Skeletal muscle satellite cell (primary cell): ENCODE results near the gene SMIM41.

Source experiments
- H3K27me3 ChIP-seq: 2 replicates; pipeline ENCODE4 v1.7.0; 2013; ENCODE audit warnings: low read length; ENCODE audit not compliant: control insufficient read depth, insufficient read depth
- H3K36me3 ChIP-seq: 2 replicates; pipeline ENCODE4 v1.7.0; 2013; ENCODE audit warnings: mild to moderate bottlenecking, control low read depth, low read length; ENCODE audit not compliant: insufficient read depth
- H3K4me1 ChIP-seq: 2 replicates; pipeline ENCODE4 v1.7.0; 2013; ENCODE audit warnings: low read length; ENCODE audit not compliant: control insufficient read depth, insufficient read depth
- H3K4me2 ChIP-seq: 2 replicates; pipeline ENCODE4 v1.7.0; 2013; ENCODE audit warnings: mild to moderate bottlenecking, low read length
- H3K4me3 ChIP-seq: 2 replicates; pipeline ENCODE4 v1.7.0; 2013; ENCODE audit warnings: low read length
- H3K9ac ChIP-seq: 2 replicates; pipeline ENCODE4 v1.7.0; 2013; ENCODE audit warnings: mild to moderate bottlenecking, low read depth, low read length, moderate library complexity
- H3K9me3 ChIP-seq: replicated peaks from 2 replicates; pipeline ENCODE4 v1.7.0; 2013; ENCODE audit warnings: mild to moderate bottlenecking, control low read depth, low read length

SMIM41 gene

DNA sequence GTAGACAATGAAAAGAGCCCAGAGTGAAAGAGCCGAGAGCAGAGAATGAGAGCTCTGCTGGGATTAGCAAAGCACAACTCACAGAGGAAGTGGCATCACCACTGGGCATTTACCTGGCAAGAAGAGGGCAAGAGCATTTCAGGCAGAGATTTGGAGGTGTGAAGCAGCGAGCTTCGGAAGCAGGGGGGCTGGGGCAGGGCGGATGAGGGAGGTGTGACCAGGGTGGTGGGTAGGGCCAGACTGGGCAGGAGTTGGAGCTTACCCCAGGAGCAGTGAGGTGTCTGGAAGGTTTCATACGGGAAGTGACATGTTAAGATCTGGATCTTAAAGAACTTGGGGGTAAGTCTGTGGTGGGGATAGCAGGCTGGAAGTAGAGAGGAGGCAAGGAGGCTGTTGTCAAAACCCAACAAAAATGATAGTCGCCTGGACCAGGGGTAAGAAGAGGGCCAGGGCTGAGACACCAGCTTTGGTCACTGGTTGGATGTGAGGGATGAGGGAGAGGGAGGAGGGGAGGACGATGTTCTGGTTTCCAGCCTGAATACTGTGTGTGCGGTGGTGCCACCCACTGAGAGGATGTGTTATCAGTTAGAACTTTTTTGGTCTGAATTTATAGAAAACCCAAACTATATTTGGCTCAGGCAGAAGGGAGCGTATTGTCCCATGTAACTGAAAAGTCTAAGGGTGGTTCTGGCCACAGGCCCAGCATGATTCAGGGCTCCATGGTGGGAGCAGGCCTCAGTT is 5.2 kb downstream of the SMIM41 start:
- Histone ChIP-seq H3K4me2 (no peak overlapping the region), H3K36me3 (no peaks in the 10 kb centered on the region), H3K9ac (no peak overlapping the region), H3K27me3 (peaks cover 15% of the 10 kb centered on the region), H3K4me3 (no peak overlapping the region), H3K4me1 (peaks cover 38% of the 10 kb centered on the region), H3K9me3 (no peaks in the 10 kb centered on the region)

DNA sequence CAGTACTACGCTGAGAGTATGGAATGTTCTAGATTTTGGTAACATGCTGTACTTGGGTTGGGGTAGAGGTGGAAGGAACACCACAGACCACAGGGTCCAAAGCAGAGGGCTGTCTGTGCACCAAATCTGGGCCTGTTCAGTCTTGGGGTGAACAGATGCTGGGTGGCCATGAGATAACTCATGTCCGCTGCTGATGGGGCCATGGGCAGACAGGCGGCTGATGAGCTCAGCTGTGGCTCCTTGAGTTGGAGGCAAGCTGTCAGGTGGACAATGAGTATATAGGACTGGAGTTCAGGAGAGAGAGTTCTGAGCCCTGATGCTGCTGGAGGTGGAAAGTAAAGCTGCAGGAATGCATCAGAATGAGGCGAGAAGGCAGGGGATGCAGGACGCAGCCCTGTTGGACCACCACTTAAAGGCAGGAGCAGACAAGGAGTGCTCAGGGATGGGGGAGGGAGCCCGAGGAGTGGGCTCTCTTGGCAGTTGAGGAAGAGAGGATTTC is 6.2 kb downstream of the SMIM41 start:
- Histone ChIP-seq H3K4me3 (no peak overlapping the region), H3K4me2 (no peak overlapping the region), H3K27me3 (peaks cover 25% of the 10 kb centered on the region), H3K36me3 (no peaks in the 10 kb centered on the region), H3K9me3 (no peaks in the 10 kb centered on the region), H3K4me1 (peaks cover 35% of the 10 kb centered on the region), H3K9ac (no peak overlapping the region)

DNA sequence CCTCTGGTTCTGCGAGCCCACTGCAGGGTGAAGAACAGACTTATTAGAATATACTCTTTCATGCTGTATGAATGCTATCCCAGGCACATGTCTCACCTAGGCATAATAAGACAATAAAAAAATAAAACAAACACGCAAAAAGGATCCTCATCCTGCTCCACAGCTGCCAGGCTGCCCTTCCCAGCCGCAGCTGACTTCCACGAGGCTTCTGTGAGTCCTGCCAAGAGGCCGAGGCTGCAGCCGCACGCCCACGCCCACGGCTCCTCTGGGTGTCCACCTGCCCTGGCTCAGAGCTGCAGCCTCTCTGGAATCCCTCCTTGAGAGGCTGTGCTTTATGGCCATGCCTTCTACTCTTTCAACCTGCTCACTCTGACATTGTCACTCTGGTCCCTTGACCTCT is 6.9 kb downstream of the SMIM41 start:
- H3K4me2 ChIP-seq = no peak overlapping the region
- no peaks in the 10 kb centered on the region for H3K36me3 ChIP-seq
- no peak overlapping the region for H3K9ac ChIP-seq
- H3K9me3 ChIP-seq = no peaks in the 10 kb centered on the region
- no peak overlapping the region for H3K4me3 ChIP-seq
- H3K4me1 ChIP-seq = peaks cover 28% of the 10 kb centered on the region
- peaks cover 31% of the 10 kb centered on the region for H3K27me3 ChIP-seq

DNA sequence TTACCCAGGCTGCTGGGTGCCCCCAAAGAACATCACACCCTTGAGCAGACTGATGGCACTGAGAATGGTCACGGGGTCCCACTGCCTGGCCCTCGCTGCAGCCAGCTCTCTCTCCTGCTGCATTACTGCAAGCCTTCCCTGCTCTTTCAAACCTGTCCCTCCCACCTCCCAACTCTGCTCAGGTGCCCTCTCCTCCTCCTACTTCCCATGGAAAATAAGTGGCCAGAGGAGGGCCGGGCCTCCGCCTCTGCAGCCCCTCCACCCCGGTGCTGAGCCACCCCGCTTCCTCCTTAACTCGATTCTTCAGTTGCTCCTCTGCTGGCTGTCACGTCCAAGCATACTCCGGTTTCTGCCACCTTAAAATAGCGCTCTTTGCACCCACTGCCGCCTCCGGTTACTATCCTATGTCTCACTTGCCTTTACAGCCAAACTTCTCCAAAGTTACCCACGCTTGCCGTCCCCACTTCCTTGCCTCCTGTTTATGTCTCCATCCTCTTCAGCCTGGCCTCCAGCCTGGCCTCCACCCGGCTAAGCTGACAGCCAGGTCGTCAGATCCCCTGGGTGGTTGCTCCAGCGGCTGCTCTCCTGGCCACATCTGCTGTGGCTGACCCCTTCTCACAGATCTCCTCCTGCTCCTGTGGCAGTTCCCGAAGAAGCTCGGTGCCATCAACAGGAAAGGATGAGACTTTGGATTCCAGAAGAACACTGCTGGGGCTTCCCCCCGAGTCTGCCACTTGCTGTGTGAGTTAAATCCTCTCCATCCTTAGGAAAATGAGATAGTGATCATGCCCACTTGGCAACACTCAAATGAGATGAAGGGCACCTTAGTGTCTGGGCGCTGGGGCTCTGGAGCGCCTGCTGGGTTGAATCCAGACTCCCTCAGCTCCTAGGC is 7.7 kb downstream of the SMIM41 start:
- H3K36me3 ChIP-seq = no peaks in the 10 kb centered on the region
- H3K27me3 ChIP-seq = peaks cover 40% of the 10 kb centered on the region
- no peaks in the 10 kb centered on the region for H3K9me3 ChIP-seq
- peaks cover 20% of the 10 kb centered on the region for H3K4me1 ChIP-seq
- no peak overlapping the region for H3K4me3 ChIP-seq
- no peak overlapping the region for H3K9ac ChIP-seq
- H3K4me2 ChIP-seq = no peak overlapping the region

DNA sequence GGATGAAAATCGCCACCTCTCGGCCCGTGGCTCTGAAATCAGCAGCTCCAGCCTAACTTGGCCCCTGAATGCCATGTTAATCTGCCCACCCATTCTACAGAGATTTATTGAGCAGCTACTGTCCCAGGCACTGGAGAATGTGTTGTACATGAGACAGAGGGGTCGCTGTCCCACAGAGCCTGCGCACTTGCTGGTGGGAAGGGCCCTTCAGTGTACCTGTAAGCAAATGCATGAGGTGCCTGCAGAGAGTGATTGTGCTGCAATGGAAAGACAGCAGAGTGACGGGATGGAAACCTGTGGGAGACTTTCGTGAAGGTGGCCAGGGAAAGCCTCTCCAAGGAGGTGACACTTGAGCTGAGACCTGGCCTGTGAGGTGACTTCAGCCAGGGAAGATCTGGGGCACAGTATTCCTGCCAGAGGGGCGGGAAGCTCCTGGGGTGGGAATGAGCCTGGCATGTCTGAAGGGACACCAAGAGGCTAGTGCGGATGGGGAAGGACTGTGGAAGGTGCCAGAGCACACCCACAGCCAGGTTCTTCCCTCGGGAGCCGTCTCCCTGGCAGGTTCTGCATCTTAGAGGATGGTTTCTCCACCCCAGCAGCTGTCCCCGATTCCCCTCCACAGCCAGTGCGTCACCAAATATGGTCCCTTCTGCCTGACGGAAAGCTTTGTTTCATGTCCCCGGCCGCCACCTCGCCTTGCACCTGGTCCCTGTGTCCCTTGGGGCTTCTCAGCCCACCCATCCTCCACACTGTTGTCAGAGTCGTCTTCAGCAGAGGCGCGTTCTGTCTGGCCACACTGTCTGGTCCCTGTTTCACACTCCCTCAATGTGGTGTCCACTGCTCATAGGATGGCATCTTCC is 8.7 kb downstream of the SMIM41 start:
- H3K9me3 ChIP-seq = no peaks in the 10 kb centered on the region
- H3K4me3 ChIP-seq = no peak overlapping the region
- H3K27me3 ChIP-seq = peaks cover 46% of the 10 kb centered on the region
- no peak overlapping the region for H3K4me2 ChIP-seq
- no peak overlapping the region for H3K9ac ChIP-seq
- H3K36me3 ChIP-seq = no peaks in the 10 kb centered on the region
- peaks cover 10% of the 10 kb centered on the region for H3K4me1 ChIP-seq

DNA sequence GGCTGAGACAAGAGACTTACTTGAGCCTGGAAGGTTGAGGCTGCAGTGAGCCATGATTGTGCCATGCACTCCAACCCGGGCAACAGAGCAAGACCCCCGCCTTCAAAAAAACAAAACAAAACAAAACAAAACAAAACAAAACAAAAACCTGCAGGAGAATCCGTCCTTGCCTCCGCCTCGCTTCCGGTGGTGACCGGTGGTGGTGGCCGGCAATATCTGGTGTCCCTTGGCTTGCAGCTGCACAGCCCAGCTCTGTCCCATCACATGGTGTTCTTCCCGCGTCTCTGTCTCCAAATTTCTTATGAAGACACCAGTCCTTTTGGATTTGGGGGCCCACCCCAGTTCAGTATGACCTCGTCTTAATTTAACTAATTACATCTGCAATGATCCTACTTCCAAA is 10.0 kb downstream of the SMIM41 start:
- Histone ChIP-seq H3K4me1 (peaks cover 8% of the 10 kb centered on the region), H3K27me3 (peaks cover 54% of the 10 kb centered on the region), H3K4me3 (no peak overlapping the region), H3K9me3 (no peaks in the 10 kb centered on the region), H3K36me3 (no peaks in the 10 kb centered on the region), H3K9ac (no peak overlapping the region), H3K4me2 (no peak overlapping the region)

DNA sequence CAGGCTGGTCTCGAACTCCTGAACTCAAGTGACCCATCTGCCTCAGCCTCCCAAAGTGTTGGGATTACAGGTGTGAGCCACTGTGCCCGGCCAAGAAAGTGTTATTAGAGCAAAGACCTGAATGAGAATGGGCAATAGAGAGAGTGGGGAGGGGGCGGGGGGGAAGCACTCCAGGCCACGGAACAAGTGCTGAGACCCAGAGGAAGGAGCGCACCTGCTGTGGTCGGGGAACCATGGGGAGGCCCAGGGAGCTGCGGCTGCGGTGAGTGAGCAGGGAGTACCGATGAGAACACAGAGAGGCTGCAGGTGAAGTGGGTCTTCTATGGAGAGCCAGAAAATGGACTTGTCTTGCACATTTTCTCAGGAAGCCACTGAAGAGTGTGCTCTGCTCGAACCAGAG is 10.8 kb downstream of the SMIM41 start:
- no peak overlapping the region for H3K9ac ChIP-seq
- H3K4me2 ChIP-seq = no peak overlapping the region
- H3K9me3 ChIP-seq = no peaks in the 10 kb centered on the region
- H3K27me3 ChIP-seq = peaks cover 55% of the 10 kb centered on the region
- no peak overlapping the region for H3K4me3 ChIP-seq
- peaks cover 8% of the 10 kb centered on the region for H3K4me1 ChIP-seq
- H3K36me3 ChIP-seq = no peaks in the 10 kb centered on the region

DNA sequence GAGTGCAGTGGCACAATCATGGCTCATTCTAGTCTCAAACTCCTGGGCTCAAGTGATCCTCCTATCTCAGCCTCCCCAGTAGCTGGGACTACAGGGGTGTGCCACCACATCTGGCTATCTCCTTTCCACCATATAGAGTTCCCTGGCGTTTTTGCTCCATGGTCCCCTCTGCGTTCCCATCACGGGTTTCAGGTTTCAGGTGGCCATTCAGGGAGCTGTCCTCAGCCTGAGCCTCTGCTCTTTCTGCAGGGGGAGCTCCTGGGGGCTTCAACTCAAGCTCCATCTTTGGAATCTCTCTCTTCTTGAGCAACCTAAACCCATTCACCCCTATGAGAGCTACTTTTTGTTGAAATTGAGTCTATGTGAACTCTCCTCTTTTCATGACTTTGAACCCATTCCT is 11.6 kb downstream of the SMIM41 start:
- Histone ChIP-seq H3K4me2 (no peak overlapping the region), H3K9me3 (no peaks in the 10 kb centered on the region), H3K27me3 (peaks cover 55% of the 10 kb centered on the region)

DNA sequence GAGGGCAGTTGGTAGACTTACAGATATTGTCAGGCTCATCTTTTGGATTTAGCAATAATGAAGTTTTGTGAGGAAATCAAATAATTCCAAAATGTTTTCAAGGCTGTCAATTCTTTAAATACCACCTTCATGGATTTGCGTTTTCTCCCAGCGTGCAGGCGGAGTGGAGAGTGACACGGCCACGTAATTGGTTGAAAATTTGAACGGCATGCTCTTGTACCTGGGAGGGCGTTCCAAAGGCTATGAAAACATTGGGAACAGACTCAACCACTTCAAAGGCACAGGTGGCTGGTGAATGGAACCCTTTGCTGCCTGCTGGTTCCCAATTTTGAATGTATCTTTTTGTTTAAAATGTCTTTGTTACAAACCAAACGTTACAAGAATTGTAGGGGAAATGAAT is 12.4 kb downstream of the SMIM41 start:
- Histone ChIP-seq H3K9me3 (no peaks in the 10 kb centered on the region), H3K27me3 (peaks cover 55% of the 10 kb centered on the region), H3K4me2 (no peak overlapping the region), H3K4me1 (no peaks in the 10 kb centered on the region), H3K36me3 (no peaks in the 10 kb centered on the region), H3K4me3 (no peak overlapping the region), H3K9ac (no peak overlapping the region)

More for the DNA sequence above, 11.6 kb downstream of the SMIM41 start:
- Histone ChIP-seq H3K4me1 (peaks cover 5% of the 10 kb centered on the region), H3K4me3 (no peak overlapping the region), H3K9ac (no peak overlapping the region), H3K36me3 (no peaks in the 10 kb centered on the region)

DNA sequence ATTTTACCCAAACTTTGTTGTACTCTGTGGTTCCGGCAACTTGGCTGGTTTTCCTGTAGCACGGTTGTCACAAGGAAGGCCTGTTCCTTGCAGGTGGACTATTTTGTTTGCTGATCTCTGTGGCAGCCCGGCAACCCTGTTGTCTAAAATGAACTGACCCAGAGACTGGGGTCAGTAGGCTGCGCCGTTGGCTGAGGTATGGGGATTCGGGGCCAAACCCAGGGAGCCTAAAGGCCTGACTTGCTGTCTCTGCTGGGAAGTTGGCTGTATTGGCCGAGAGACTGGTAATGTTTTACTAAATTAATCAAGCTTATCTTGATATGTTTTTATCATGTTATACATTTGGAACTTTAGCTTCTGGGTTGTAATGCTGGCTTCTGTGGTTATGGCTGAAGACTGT is 13.8 kb downstream of the SMIM41 start:
- H3K36me3 ChIP-seq = no peaks in the 10 kb centered on the region
- no peak overlapping the region for H3K9ac ChIP-seq
- H3K4me2 ChIP-seq = no peak overlapping the region
- no peaks in the 10 kb centered on the region for H3K4me1 ChIP-seq
- no peak overlapping the region for H3K4me3 ChIP-seq
- peaks cover 46% of the 10 kb centered on the region for H3K27me3 ChIP-seq
- no peaks in the 10 kb centered on the region for H3K9me3 ChIP-seq
